Measurements from ENCODE around the gene DYNC1I2.

GRCh38 chr2:171703574-171704347 lies 16.5 kb downstream of the DYNC1I2 start:
- TF ChIP-seq CTCF (IDR thresholded peaks at IDR 0.05) (peak; percentile 51), ZFX (IDR thresholded peaks at IDR 0.05; ENCODE audit: borderline replicate concordance) (no peak)

Data from 22Rv1 (cell line).